HG03064 (cell line): Measurements from ENCODE around the gene ERMN.
"Not testable (repeated sequence)": the region's sequence is repeated elsewhere in the genome, so short reads cannot be mapped to it uniquely, and the experiment has no call there.

ENCODE experiments used
- ATAC-seq: cut with Tn5 transposase; IDR thresholded peaks from one replicate; pipeline ENCODE4 v1.9.1; 2021; ENCODE audit warnings: low read depth; ENCODE audit not compliant: unreplicated experiment

The ERMN gene

DNA sequence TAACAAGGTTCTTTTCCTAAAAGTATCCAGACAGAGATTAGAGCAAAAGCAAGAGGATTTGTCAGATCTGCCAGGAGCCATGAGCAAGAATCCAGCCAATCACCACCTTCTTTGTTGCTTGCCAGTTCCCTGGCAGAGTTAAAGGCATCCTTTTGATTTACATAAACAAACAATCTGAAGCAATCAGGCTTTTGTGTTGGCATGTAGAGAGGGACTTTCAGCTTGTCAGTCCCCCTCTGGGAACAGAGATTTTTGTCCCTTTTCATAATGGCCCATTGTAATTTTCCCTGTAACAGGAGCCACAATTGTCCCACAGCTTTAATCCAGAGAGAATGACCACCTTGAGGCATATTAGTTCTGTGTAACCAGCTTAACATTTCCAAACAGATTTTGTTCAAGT, at the start of gene ERMN:
ERMN (minus strand) TSS at position 39 of the 400 bp plus-strand sequence. CDS start 182 bp downstream, outside the sequence.
- no peak for ATAC-seq

- ATAC-seq: no peak
These were observed 49.8 kb upstream of the ERMN start for GRCh38 chr2:157375384-157375783.

DNA sequence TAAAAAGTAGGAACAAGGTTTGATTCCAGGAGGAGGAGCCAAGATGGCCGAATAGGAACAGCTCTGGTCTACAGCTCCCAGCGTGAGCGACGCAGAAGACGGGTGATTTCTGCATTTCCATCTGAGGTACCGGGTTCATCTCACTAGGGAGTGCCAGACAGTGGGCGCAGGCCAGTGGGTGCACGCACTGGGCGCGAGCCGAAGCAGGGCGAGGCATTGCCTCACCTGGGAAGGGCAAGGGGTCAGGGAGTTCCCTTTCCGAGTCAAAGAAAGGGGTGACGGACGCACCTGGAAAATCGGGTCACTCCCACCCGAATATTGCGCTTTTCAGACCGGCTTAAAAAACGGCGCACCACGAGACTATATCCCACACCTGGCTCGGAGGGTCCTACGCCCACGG, 42.9 kb upstream of the ERMN start:
- not testable (repeated sequence) for ATAC-seq

DNA sequence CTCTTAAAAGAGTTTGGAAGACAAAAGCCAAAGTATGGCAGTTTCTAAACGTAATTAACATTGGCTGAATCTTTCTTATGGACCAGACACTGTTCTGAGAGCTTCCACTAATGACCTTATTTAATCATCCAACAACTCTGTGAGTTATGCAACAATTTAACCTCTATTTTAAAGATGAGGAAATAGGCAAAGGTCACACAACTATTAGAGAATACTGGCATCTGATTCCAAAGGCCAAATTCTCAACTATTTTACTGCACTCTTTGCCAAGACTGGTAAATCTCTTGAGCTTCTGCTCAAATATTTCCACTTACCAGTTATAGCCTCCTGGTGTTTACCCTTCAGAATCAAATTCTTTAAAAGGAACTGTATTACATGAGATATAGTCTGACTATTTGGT, 42.1 kb upstream of the ERMN start:
- no peak for ATAC-seq

DNA sequence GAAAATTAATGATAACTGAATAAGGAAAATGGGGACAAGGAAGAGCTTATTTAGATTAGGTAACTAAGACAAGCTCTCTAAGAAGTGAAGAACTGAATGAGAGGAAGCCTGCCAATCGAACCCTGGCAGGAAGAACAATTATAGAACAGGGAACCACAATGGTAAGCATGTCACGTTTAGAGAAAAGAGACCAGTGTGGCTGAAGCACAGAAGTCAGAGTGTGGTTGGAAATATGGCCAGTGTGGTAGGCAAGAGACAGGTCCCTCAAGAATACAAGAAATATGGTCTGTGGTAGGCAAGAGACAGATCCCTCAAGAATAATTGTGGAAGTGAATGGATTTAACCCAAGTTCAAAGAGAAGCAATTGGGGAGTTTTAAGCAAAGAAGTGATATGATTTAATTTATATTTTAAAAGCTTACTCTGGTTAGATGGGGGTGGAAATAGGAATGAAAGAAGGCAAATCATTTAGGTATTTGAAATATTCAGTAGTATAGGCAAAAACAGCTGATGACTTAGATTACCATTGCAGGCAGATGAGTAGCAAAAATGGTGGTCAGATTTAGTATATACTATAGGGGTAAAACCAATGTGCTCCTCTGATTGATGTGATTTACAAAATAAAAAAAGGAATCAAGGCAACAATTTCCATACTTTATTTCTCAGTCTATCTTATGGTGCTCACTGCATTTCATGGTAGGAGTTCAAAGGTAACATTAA, 38.8 kb upstream of the ERMN start:
- ATAC-seq: peak; percentile 85

DNA sequence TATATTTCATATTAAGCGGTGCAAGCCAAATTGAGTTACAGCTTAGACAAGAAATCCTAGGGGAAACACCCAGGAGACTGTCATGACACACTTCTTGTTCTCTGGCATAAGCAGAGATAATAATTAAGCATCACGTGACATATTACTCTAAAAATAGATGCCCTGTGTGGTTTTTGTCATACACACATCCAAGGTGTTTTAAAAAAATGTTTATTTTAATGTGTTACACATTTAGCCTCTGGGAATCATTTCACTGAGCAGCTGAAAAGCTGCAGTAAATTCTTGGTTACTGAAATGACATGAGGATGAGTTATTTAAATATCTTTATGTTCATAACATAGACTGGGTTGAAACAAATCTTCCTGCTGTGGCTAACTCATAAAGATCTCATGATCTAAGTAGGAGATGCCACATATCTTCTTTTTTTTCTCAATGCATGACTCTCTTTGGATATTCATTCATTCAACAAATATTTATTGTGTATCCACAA, 38.0 kb upstream of the ERMN start:
- peak; percentile 60 for ATAC-seq

GRCh38 chr2:157362627-157363026, 37.0 kb upstream of the ERMN start:
- no peak for ATAC-seq

- ATAC-seq: no peak
These were observed 35.9 kb upstream of the ERMN start for GRCh38 chr2:157361526-157361925.

DNA sequence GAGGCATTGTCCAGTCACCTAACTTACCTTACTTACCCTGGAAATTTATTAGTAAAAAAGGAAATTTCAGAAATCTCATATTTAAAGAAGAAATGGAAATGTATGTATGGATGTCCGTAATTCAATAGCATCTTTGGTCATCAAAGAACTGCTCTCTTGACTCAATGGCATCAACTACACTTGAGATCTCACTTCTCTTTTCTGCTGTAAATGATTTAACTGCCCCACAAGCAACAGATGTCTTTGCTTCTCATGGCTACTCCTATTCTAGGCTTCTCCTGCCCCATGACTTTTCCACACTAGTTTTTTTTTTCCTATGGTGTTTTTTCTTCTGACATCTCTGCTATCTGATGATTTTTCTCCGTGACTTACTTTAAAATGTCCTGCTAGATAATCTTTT, 34.0 kb upstream of the ERMN start:
- ATAC-seq: no peak

- no peak for ATAC-seq
These were observed 30.0 kb upstream of the ERMN start for GRCh38 chr2:157355618-157356017.

DNA sequence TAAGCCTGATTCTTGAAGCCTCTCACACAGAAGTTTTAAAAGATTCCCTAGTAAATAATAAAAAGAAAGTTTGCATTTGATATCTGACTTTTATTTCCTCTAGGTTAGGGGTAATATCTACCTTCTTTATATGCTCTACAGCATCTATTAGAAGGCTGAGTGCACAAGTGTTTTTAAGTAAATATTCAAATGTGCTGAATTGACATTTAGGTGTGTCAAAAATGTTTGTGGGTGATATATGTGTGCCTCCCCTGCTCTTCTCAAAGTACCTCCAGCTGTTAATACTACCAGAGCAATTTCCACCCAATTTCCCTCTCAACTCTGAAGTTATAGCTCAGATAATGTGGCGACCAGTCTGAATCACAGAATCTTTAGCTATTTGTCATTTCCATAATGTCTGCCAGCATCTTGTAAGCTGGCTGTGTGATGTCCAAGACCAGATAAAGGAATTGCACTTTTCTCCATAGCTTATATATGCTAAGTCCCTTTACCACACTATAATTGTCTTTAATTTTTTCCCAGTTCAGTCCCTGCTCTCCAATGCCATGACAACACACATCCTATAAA, 24.4 kb upstream of the ERMN start:
- ATAC-seq: no peak

DNA sequence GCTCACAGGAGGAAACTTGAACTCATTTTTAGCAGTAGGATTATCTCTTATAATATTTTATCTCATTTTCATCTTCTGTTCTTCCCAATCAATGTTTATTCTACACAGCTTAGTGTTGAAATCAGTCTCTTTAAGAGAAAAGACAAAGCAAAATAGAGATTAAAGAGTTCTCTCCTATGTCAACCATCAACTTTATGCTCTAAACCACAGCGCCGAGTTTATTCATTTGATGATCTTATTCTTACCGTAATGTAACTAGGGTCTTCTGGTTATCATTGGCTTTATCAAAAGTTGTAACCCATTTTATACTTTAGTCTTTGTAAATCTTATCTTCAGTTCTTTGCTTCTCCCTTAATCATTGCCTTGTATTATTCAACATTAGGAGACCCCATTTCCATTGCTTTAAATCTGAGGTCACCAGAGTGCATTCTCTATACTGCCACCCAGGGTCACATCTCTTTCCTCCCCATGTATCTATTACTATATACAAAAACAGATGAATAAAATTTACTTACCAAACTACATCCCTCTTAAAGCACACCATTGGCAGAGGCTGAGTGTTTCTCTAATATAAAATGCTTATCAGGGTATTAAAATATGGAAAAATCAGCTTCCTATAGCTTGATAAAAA, 22.8 kb upstream of the ERMN start:
- ATAC-seq: no peak

GRCh38 chr2:157345647-157346389, 20.2 kb upstream of the ERMN start:
- no peak for ATAC-seq

DNA sequence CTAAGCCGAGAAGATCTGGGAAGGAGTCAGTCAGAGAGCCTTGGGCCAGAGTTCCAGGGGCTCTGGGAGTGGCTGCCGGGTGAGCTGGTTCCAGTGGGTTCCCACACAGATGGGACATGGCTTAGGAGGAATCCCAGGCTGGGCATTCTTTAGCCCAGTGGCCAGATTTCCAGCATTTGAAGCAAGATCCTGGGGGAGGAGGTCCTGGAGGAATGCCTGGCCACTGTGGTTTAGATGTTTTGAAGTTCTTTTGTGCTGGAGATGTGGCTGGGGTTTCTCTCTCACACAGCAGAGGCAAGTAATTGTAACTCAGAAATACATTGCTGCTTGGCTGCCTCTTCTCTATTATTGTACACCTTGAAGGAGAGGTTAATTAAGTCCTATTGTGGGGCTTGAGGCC, 15.8 kb upstream of the ERMN start:
- not testable (repeated sequence) for ATAC-seq

DNA sequence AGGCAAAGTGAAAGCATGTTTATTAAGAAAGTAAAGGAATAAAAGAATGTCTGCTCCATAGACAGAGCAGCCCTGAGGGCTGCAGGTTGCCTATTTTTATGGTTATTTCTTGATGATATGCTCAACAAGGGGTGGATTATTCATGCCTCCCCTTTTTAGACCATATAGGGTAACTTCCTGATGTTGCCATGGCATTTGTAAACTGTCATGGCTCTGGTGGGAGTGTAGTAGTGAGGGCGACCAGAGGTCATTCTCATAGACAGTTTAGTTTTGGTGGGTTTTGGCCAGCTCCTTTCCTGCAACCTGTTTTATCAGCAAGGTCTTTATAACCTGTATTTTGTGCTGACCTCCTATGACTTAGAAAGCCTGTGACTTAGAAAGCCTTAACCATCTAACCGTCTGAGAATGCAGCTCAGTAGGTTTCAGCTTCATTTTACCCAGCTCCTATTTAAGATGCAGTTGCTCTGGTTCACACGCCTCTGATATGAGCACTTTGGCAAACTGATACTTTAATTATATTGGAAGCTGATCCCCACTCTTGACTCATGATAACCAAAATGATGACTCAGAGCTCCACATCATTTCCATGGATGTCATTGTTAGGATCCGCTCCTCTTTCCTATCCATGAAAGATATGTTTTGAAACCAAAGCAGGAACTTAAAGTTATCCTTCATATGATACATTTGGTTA, 14.5 kb upstream of the ERMN start:
- no peak for ATAC-seq

DNA sequence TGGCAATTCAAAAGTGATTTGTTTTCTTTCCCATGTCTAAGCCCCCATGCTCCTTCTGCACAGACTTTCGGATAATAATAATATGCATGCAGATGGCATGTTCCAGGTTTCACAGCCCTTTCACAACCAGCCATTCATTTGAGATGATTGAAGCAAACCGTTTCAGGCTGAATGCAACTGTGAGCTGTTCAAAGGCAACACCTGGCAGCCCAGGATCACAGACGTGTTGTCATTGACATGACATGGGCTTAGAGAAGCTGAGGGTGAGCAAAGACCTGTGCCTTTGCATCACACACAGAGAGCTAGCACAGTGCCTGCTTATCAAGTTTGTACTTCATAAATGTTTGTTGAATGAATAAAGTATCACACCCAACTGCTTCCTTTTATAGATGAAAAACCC, 12.4 kb upstream of the ERMN start:
- ATAC-seq: no peak

DNA sequence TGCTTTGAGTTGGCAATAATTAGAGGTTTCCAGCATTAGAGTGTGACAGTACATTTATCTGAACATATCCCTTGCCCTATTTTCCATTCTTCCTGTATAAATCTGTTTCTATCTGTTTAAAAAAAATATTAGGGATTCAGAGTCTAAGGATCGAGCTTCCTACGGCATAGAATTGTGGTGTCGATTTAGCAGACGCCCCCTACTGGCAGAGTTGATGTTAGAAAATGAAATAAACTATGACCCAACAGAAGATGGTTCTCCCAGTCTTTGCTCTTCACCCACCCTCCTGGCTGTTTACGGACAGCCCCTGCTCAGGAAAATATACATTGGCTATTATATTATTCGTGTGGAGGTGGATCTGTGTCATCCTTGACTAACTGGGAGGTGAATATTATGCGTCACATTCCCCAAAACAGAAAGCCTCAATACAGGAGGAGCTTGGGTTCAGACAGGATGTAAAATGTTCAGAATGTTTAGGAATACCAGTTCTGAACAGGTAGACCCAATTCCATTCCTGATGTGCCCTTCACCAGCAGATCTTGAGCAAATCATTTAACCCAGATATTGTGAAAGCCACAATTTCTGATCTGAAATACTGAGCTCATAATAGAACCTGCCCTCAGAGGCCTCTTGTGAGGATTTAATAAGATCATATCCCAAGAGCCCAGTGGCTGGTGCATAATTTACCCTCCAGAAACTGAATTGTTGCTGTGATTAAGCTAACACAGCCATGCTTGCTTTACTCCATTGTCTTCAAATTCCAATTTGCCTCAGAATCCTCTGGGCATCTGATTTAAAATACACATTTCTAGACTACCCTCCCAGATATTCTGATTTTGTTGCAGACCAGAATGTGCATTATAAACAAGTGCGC, 10.8 kb upstream of the ERMN start:
- no peak for ATAC-seq

- no peak for ATAC-seq
These were observed 9.2 kb upstream of the ERMN start for GRCh38 chr2:157334797-157335196.

DNA sequence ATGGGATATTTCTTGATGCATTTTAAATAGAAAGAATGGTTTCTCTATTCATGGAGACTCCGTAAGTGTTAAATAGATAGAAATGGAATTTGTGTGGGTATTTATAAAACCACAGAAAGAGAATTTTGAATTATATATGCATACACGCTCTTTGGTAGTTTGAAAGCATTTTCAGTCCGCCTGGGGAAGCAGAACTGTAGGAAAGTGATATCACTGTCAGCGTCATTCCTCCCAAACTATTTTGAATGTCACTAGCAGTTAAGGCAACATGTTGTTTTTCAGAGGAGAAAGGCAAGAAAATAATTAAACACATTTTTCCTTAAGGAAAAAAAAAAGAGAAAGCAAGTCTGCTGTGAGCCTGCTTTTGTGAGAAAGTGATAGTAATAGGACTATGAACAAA, 8.7 kb upstream of the ERMN start:
- no peak for ATAC-seq
